ENCODE results near the gene FRMD3.

FRMD3 gene

DNA sequence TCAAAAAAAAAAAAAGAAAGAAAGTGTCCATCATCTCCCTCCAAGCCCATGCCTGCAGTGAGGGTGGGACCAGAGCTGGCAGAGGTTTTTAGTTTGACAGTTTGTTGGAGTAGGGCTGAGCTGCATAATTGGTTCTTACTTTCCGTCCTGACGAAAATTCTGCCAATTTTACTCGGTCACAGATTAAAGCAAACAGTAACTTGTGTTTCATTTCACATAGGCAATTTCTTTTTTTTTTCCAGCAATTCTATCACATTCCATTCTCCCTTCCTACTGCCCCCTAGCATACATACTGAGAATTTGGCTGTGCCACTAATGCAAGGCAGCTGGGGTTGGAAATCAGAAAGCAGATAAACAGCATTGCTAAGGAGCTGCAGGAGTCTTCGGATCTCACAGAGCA lies 132.4 kb downstream of the FRMD3 start:
- H3K9me3 ChIP-seq = no peaks in the 10 kb centered on the region
- H3K27ac ChIP-seq = no peak overlapping the region
- H3K4me3 ChIP-seq = no peak overlapping the region
- intact Hi-C loops (cut with DNase I; ENCODE audit: low total_unique reads) = no loop called here
- H3K36me3 ChIP-seq = no peaks in the 10 kb centered on the region
- TF ChIP-seq, protein P1, sequence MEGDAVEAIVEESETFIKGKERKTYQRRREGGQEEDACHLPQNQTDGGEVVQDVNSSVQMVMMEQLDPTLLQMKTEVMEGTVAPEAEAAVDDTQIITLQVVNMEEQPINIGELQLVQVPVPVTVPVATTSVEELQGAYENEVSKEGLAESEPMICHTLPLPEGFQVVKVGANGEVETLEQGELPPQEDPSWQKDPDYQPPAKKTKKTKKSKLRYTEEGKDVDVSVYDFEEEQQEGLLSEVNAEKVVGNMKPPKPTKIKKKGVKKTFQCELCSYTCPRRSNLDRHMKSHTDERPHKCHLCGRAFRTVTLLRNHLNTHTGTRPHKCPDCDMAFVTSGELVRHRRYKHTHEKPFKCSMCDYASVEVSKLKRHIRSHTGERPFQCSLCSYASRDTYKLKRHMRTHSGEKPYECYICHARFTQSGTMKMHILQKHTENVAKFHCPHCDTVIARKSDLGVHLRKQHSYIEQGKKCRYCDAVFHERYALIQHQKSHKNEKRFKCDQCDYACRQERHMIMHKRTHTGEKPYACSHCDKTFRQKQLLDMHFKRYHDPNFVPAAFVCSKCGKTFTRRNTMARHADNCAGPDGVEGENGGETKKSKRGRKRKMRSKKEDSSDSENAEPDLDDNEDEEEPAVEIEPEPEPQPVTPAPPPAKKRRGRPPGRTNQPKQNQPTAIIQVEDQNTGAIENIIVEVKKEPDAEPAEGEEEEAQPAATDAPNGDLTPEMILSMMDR (IDR thresholded peaks at IDR 0.05) = no peak
- DNase-seq = no peak
- H3K27me3 ChIP-seq = no peaks in the 10 kb centered on the region
- peaks cover 0 to 5% (median 0%) of the 10 kb centered on the region in 4 donors for H3K4me1 ChIP-seq

DNA sequence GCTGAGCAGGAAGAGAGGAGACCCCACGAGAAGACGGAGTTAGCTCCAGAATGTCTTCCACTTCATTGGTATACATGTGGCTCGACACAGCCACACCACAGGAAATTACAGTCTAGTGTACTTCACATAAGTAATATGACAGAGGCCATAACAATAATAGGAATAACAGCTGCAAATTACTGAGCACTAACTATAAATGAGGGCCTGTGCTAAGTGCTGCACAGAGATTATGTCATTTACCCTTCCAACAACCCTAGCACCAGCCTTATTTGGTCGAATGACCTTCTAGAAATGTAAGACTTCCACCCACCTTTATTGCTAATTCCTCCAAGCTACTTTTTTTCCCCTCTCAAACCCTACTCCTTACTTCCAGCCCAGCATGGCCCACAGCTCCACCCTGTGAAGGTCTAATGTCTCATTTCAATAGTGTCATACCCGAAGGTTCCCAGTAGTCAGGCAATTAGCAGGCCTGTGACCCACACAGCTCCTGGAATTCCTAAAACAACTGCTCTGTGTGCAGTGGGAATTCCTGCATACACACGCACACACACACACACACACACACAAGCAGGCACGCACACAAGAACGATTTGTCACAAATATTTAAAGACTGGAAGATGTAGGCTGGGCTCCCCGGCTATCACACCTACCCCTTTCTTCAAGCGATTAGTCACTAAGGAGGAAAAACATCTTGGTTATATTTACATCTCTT lies 134.5 kb downstream of the FRMD3 start:
- TF ChIP-seq, protein P1 (IDR thresholded peaks at IDR 0.05) = no peak
- Histone ChIP-seq H3K36me3 (no peaks in the 10 kb centered on the region), H3K27ac (no peak overlapping the region), H3K27me3 (no peaks in the 10 kb centered on the region), H3K4me3 (no peak overlapping the region), H3K9me3 (no peaks in the 10 kb centered on the region), H3K4me1 (peaks cover 0 to 5% (median 0%) of the 10 kb centered on the region in 4 donors)
- intact Hi-C loops (cut with DNase I; ENCODE audit: low total_unique reads) = no loop called here
- no peak for DNase-seq

DNA sequence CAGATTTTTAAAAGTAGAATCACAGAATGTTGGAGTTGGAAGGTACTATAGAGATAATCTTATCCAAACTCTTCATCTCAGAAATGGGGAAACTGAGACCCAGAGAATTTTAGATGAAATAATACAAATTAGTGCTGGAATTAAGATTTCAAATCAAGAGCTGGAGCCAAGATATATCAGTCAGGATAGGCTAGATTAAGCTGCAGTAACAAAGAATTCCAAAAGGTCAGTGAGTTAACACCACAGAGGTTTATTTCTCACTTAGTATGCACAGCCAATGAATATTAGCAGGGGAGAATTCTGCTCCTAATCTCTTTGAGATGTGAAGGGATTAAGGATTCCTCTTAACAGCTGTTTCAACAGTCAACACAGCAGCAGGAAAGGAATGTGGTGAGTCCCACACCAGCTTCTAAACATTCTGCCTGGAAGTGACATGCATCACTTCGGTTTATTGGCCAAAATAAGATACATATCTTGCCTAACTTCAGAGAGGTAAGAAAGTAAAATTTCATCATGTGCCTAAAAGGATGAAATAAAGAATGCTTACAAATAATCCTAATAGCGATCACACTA lies 136.8 kb downstream of the FRMD3 start:
- intact Hi-C loops (cut with DNase I; ENCODE audit: low total_unique reads) = no loop called here
- no peaks in the 10 kb centered on the region for H3K9me3 ChIP-seq
- H3K4me1 ChIP-seq = peaks cover 0 to 5% (median 0%) of the 10 kb centered on the region in 4 donors
- TF ChIP-seq, protein P1 (IDR thresholded peaks at IDR 0.05) = no peak
- H3K27ac ChIP-seq = no peak overlapping the region
- no peak for DNase-seq
- H3K27me3 ChIP-seq = no peaks in the 10 kb centered on the region
- H3K4me3 ChIP-seq = no peak overlapping the region
- H3K36me3 ChIP-seq = no peaks in the 10 kb centered on the region

DNA sequence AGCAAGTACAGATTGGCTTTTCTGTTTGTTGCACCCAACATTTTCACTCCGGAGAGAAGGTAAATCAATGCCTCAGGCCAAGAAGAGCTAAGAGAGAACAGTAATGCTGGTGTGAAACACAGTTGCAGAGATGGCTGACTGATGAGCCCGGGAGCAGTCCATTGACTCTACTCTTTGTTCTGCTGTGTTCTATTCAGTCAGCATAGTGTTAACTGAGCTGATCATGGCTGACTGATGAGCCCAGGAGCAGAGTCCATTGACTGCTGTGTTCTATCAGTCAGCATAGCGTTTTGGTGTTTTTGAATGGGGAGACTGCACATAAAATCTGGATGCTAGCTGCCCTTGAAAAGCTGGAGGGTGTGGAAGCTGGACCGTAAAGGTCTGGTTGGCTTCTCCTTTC lies 141.4 kb downstream of the FRMD3 start:
- no peak for DNase-seq
- H3K4me1 ChIP-seq = no peaks in the 10 kb centered on the region
- H3K36me3 ChIP-seq = no peaks in the 10 kb centered on the region
- H3K27ac ChIP-seq = no peak overlapping the region
- no peak overlapping the region for H3K4me3 ChIP-seq
- H3K27me3 ChIP-seq = no peaks in the 10 kb centered on the region
- intact Hi-C loops (cut with DNase I; ENCODE audit: low total_unique reads) = no loop called here
- TF ChIP-seq, protein P1 (IDR thresholded peaks at IDR 0.05) = no peak
- no peaks in the 10 kb centered on the region for H3K9me3 ChIP-seq

DNA sequence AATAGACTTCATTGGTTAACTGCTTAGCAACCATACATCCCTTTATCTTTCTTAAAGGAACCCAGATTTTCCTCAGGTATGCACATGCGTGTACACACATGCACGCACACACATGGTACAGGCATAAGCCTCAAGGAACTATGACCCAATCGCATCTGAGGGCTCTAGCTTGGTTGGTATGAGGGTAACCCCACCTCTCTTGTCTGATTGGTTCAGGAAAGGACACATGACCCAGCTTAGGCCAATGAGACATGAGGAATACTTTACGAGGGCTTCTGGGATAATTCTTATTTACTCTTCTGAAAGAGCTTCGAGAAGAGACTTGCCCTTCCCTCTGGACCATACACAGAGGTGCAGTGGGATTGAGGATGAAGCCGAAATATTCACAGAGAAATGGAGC lies 141.9 kb downstream of the FRMD3 start:
- TF ChIP-seq, protein P1 (IDR thresholded peaks at IDR 0.05) = no peak
- no peak overlapping the region for H3K27ac ChIP-seq
- no peaks in the 10 kb centered on the region for H3K9me3 ChIP-seq
- no peaks in the 10 kb centered on the region for H3K4me1 ChIP-seq
- H3K4me3 ChIP-seq = no peak overlapping the region
- H3K36me3 ChIP-seq = no peaks in the 10 kb centered on the region
- no peaks in the 10 kb centered on the region for H3K27me3 ChIP-seq
- intact Hi-C loops (cut with DNase I; ENCODE audit: low total_unique reads) = no loop called here
- no peak for DNase-seq
